Stimulated activated CD8-positive, alpha-beta memory T cell treated with anti-CD3 and anti-CD28 coated beads, Interleukin-4, amount 100 ng/mL, for 48 hours (primary cell): Measurements from ENCODE around the gene GATB.

Experiments used
- DNase-seq: peaks from one replicate; pipeline ENCODE4 v3.0.0-alpha.2; 2020

The GATB gene

DNA sequence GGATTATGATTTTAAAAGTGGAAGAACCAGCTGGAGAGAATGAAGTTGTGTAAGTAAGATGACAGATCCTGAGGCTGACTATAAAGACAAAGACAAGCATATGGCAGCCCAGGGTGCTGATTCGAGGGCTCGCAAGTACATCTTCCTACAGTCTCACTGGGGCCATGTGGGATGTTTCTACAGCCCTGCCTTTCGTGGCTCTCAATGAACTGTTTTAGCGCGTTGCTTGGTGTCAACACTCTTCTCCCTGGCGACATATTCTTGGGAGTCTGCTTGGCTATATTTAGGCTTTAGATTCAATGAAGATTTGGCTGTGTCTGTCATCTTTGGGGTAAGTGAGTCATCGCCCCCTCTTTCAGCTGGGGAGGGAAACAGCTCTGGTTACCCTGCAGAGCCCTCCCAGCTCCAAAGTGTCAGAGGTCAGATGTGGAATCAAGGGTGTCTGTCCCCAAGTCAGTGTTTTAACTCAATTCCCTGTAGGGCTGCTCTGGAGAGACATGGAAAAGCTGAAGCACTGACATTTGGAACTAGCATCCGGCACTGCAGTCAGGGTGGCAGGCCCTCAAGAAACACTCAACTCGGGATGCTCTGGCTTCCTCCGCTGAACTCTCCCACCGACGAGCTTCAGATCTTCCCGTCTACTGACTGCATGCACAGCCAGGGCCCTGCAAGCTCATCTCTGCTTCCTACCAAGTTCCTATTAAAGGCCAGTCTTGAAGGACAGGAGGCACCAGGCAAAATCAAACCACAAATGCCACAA lies 65.7 kb downstream of the GATB start:
- no peak for DNase-seq

DNA sequence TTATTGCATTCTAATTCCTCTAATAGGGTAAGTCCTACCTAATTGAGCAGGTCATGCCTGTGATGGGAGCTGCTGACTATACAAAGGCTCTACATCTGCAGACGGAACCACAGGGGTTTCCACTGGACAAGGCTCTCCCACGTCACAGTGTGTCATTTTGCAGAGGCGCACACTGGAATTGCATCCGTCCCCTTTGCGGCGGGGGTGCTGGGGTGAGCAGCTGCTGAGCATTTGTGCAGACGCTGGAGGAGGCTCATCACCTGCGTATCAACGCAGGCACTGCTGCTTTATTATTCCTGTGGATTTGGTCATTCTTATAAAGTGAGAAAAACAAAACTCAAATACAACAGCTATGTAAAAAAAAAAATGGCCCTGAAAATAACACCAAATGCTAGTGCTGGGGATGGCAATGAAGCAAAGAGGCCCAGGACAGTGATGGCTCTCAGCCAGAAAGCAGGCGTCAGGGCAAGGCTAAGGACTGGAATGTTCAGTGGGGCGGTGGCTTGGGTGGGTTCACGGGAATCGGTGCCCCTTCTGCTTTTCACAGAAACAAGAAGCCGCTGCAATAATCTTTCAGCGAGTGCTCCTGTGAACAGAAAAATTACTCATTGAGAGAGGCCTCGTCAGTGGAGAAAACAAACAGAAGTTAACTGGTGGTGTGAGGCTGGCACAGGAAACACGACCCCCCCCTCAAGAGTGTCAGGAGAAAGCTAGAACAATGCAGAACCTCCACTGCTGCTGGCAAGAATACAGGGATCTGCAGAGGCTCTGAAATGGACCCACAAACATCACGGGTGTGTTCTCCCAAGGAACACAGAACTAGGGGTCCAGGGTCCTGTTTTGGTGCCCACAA lies 67.8 kb downstream of the GATB start:
- no peak for DNase-seq

DNA sequence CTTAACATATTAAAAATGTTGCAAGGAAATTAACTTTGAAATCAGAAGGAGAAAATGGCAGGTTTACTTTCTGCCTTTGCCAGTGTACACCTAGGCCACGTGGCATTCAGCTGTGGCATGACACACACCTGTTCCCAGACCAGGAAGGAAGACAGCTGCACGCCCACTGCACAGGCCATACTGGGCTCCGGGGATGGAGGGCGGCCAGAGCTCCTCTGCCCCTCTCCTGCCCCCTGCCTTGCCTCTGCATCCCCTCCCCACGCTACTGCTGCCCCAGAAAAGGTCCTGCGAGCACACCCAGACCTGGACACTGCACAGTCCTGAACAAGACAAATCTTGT lies 68.4 kb downstream of the GATB start:
- DNase-seq: no peak

DNA sequence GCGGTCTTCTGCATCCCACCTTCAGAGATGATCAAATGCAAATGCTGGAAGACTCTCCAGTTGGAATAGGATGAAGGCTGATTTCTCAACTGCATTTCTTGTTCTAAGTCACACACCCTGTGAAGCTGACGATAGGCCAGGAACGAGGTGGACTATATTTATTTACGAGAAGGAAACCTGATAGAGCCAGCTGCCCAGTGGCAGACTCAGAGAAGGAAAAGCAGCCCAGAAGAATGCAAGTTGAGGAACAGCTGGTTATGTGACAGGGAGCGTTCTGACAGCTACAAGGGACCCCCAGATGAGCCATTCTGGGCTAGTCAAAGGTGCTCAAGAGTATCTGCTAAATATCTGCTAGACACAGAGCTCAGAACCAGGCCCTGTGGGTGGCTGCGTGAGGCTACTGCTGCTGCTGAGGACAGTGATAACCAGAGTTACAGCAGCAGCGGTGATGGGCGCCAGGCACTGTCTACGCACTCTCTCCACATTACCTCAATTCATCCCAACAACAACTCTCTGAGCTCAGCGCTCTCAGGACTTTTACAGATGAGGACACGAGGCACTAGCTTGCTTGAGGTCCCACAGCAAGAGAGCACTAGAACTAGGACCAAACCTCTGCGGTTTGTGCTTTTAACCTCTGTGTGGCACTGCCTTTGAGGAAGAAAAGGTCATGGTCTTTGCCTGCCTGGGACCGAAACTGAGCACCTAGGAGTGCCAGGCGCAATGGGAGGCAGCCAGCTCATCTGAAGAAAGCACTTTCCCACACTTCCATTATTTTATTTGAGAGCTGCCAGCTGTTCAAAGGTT lies 69.0 kb downstream of the GATB start:
- DNase-seq: no peak

DNA sequence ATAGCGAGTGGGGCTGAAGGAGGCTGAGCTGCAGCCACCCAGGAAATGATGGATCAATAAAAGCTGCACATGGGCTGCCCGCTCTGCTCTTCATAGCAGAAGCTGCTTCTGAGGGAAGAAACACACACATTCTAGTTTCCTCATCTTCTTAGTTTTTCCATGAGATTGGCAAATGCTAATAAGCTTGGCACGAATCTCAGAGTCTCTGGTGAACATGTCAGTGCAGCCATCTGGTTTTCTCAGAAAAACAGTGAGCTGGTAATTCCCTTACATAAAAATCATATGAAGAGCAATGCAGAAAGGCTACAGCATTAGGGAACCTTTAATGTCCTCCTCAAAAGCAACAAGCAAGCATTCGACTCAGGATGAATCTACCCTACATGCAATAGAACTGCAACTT lies 69.9 kb downstream of the GATB start:
- DNase-seq: no peak

DNA sequence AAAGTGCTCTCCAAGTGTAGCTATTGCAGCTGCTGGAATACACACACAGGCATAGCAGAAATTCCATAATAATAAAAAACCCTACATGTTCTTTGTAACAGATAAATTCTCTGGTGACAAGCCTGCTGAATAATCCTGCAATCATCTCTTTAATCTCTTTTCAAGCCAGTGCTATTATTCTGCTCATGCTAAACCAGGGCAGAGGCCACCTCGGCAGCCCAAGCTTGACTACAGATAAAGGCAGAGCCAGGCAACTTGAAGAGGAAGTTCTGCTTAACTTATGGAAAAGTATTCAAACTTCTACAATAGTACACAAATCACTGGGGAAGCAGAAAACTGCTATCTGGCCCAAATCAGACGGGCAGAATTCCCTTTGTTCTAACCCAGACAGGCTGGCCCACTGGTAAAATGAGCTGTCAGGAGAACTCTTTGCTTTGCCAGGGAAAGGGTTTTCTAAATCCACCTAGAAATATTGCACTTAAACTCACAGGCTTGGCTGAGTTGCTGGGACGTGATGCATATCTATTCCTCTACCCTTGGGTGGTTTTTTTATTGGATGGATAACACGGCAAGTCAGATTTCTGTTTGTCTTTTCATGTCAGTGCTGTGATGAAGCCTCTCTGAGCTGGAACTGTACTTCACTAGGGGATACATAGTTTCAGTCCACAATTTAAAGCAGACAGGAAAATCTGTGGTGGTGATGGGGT lies 70.5 kb downstream of the GATB start:
- no peak for DNase-seq

DNA sequence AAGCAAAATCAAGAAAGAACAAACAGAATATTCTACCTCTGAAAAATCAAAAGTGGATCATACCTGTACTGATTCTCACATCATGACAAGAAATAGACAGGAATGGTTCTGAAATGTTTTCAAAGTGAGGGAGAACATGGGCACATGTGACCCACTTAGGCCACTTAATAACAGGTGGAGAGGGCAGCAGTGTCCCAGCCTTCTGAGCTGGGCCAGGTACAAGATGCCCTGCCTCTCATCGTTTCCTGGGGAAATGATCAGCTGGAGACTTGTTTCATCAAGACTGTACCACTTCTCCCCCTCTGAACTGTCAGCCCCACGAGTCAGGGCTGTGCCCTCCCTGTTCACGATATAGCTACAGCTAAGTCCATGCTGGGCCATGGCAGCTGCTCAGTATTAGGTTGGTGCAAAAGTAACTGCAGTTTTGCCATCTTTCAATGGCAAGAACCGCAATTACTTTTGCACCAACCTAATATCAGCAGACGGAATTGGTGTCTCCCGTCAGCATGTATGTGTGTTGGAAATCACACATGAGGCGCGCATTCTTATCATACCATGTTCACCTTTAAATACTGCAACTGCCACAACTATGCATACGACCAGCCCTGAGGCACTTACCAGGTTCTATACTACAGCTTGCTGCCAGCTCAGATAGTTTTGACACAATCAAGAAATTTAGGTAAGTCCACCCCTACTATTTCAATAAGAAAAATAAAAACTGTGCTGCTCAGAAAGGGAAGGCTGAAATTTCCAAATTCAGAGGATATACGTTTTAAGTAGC lies 71.4 kb downstream of the GATB start:
- DNase-seq: no peak

DNA sequence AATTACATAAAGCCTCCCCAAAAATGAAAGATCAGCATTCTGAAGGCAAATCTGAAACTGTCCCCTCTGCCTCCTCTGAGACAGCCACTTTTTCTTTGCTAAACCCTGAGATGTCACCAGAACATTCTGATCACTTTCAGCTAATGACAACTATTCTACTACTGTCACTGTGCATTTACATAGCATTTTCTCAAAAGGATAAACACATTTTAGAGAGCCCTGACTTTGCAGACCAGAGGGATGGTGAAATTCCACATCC lies 72.1 kb downstream of the GATB start:
- no peak for DNase-seq

DNA sequence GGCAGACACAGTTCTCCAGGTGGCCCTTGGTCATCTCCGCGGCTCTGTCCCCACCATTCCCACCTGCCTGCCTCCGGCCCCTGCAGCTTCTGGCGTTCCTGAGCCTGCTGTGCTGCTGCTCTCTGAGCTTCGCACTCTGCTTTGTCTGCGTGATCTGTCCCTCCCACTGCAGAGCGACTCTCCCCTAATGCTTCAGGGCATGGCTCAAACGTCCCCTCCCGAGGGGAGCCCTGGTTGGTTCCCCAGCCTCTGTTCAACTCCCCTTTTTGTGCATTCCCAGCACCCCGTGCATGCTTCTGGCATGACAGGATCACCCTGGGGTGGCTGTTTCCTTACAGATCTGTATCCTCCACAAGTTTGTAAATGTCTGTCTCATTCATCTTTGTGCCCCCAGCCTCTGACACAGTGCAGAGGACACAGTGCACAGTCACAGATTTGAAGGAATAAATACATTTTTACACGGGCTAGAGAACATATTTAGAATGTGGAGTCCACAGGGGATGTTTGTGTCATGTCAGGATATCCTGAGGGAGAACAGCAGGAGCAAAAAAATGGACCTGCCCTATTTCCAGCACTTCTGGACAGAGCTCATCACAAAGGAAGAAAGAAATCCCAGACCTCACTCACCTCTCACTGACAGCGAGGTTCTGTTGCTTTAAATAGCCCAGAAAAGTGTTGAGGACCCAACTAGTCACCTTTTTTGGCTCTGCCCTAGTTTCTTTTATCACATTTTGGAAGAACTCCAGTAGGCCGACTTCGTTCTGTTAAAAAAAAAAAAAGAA lies 72.6 kb downstream of the GATB start:
- DNase-seq: no peak

DNA sequence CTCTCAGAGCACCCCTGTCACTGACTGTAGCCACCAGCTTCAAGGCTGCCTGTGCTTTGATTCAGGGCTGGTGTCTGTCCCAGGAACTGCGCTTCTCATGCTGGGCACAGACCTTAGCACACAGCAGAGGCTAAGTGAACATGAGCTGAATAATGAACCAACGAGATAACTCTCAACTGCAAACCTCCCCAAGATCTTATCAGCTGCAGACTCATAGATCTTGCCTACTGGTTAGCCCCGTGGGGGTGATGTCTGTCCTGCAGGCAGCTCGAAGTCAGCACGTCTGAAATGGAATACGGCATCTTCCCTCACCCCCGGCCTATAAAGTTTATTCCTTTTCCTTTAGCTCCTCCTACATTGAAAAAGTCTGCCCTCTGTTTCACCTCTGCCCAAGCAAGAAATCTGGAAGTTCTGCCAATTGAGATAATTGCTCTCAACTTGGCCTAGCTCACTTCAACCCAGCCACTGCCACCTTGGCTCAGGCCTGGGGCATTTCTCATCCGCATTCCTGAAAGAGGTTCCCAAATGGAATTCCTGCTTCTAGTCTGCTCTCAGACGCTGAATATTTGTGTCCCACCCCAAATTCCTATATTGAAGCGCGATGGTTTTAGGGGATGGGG lies 73.7 kb downstream of the GATB start:
- DNase-seq: no peak

DNA sequence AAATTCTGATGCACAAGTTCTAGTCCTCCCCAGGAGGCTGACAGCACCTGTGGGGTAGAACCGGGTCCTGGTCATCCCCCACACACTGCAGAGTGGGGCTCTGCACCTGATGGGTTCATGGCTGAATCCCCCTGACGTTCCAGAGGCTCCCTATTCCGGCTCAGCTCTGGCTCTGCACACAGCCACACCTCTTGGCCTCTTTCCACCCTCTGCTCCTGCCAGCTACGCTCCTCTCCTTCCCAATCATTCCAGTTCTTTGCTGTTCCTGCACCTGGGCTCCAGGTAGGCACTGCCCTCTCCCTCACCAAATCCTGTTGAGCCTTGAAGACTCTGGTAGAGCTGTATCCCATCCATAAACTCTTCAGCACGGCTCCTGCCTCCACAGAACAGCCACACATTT lies 75.5 kb downstream of the GATB start:
- DNase-seq: no peak

DNA sequence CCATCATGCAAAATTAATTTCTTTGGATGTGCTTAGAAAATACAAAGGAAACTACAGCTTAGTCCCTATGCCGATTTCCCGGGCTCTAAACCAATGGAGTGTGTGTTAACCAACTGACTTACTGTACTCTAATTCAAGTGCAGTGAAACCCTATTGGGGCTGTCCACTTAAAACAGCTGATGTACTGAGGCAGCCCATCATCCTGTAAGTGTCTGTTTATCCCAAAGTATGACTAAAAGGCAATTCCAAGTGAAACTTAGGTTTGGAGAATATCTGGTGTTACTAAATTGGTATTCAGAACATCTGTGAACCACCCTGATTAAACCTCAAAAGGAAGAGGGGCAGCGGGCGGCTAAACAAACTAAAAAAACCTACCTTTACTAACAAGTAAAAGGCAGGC lies 79.7 kb downstream of the GATB start:
- no peak for DNase-seq

DNA sequence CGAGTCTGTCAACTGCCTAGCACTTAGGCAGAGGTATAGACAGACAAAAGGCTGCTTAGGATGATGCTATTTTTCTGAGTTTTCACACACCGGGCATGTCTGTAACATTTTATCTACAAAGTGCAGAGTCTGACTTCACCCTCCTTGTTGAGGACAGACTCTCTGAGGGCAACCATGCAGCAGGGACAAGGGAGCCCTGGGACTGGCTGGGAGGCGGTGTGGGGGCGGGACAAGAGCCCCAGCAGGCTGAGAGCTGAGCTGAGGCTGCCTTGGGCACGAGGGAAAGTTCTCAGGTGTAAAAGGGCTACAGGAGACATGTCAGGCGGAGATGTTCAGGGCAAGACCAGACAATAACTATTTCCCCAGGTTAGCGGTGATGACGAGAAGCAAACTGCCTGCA lies 81.6 kb downstream of the GATB start:
- DNase-seq: no peak

DNA sequence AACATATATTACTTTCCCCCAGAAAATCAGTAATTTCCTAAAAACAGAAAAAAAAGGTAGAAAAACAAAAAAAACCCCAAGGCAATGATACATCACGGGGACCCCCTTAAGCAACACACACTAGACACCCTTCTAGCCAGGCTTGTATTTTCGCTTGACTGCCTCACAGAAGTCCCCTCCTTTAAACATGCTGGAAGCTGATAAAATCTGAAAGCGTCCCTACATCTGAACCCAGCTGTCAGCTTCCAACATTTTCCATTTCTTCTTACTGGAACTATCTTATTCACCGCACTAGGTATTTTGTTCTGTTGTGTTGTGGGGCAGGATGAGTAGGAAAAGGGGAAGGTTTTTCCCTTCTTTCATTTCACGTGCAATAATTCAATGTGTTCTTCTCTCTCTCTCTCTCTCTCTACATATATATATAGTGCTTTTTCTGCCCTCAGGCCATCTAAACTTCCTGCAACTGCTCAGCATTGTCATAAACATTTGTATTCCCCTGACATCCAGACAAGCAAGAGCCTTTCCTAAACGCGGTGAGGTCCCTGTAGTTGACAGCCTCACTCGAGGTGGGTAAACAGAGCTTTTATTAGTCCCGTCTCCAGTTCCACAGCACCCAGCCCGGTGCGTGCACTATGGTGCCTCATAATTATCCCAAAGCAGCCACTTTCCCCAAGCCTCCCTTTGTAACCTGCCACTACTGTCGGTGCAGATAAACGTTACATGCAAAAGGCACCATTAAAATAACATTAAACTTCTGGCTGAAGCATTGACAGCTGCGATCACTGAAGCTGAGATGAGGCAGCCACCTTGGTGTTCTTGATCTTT lies 82.5 kb downstream of the GATB start:
- no peak for DNase-seq

DNA sequence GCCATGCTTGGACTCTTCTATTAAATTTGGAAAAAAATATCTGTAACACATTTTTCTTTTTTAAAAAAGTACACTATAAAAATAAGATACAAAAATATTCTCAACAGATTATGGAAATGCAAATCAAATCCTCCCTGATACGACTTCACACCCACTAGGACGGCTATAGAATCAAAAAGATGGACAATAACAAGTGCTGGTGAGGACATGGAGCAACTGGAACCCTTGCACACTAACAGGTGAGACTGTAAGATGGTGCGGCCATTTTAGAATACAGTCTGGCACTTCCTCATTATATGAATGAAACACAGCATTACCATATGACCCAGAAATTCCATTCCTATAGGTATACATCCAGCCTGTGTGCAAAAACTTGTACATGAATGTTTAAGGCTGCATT lies 83.6 kb downstream of the GATB start:
- no peak for DNase-seq

DNA sequence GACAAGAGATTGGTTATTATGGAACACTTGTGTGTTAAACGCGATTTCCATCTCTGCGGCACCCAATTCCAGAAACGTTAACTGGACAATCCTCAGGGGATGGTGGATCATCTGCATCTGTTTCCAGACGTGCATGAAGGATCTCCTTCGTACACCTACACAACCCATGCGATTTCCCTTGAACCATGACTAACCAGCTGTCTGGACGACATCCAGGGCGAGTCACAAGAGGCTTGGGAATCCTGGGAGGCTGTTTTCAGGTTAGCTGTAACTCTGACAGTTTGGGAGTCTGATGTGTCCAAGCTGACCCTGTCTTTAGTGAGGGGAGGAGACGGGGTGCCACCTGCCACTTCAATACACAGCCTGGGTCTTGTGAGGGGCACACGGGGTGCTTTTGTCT lies 84.5 kb downstream of the GATB start:
- no peak for DNase-seq

DNA sequence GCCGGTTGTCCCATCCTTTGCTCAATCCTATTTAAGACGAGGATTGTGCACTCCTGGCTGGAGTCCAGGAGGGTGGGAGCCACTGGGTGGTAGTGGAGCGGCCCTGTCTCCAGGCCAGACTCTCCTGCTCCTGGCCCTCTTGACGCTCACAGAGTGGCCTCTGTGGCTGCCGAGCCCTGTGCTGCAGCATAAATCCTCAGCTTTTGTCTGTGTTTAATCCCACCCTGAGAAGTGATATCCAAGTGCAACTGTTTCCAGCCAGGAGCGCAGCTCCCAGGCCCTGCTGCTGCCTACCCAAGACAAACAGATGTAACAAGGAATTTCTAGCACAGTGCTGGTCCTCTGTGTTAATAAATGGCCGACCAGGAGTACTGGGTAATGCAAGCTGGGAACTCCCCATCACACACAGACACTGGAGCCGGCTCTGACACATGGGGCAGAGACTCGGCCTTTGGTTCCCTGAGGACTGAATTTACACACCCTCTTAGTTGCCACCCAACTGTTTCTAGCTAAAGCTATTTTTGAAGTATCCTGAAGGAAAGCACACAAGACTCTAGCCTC lies 85.3 kb downstream of the GATB start:
- DNase-seq: no peak

DNA sequence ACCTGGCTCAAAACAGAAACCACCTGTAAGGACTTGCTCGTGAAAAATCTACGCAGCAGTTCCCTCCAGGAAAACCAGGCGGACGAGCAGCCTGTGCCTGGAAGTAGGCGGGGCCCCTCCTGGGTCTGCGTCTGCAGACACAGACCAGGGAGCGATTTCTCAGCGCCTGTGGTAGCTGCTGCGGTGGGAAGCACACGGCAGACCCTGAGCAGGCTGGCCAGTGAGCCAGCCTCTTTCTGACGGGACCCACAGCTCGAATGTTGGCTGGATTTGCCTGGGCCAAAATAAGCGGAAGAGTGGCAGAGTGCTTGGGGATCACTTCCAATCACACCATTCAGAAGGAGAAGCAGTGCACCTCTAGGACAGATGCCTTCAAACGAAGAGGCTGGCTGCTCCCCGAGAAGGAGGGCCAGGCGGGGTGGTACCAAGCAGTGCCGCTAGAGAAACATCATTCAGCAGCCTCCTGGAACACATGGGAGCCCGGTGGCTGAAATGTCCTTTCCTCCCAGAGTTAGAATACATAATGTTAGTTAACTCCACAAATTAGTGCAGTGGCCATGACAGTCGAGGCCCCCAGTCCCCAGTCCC lies 85.9 kb downstream of the GATB start:
- DNase-seq: no peak

DNA sequence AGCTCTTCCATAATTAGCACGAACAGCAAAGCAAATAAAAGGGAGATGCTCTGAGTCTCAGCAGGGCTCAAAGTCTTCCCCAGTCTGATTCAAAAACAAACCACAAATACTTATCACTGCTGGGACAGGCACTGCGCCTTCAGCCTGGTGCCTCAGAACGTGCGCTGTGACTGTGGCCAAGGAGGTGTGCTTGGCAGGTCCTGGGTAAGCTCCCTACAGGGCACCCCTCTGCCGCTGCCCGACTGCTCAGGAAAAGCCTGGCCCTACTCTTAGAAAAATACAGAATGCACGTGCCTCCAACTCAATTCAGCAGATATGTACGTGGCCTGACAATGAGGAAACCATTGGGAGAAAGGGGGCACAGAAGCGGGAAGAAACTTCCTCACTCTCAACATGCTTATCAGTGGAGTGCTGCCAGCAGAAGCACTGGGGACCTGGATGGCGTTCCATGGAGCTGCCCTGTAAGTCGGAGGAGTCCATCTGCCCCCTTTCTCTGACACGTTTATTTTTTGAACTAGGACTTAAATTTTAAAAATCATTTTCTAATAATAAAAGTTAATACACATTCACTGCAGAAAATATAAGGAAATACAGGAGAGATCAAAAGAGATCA lies 86.8 kb downstream of the GATB start:
- DNase-seq: no peak
